Tibial nerve (tissue), 4 donors: Measurements from ENCODE around the gene TRAPPC6A. TPM values are rescaled to one million over a fixed set of nuclear protein-coding genes. Genes with fewer than 3 reads are reported as not detected.

ENCODE experiments used
- DNase-seq, 2 donors: peaks; one replicate each; pipeline ENCODE4 v3.0.0-alpha.2; 2019; ENCODE audit warnings: low spot score in 2 of 2
- H3K27ac ChIP-seq, 4 donors: fragments of 200-600 bp; sonication (generic) in 3 of 4; one replicate each; pipeline ENCODE4 v1.5.1; 2017 to 2019; ENCODE audit warnings: mild to moderate bottlenecking in 1 of 4
- H3K27me3 ChIP-seq, 2 donors: fragments of 200-600 bp; sonication (generic) in 1 of 2; one replicate each; pipeline versions ENCODE4 v1.5.1 to v1.6.0; 2017 to 2019
- H3K36me3 ChIP-seq, 3 donors: fragments of 200-600 bp; sonication (generic); one replicate each; pipeline ENCODE4 v1.5.1; 2018 to 2019
- H3K4me1 ChIP-seq, 4 donors: fragments of 200-600 bp; sonication (generic) in 3 of 4; one replicate each; pipeline ENCODE4 v1.5.1; 2017 to 2019
- H3K4me3 ChIP-seq, 4 donors: fragments of 200-600 bp; sonication (generic) in 3 of 4; one replicate each; pipeline ENCODE4 v1.5.1; 2017 to 2019; ENCODE audit warnings: mild to moderate bottlenecking in 1 of 4, moderate library complexity in 1 of 4
- H3K9me3 ChIP-seq, 4 donors: fragments of 200-600 bp; sonication (generic) in 3 of 4; one replicate each; pipeline ENCODE4 v1.5.1; 2017 to 2019
- EP300 ChIP-seq, 2 donors: sonication (generic); formaldehyde crosslinking; IDR thresholded peaks; one replicate each; pipeline ENCODE4 v1.6.1; 2017; ENCODE audit warnings: antibody characterized with exemption in 2 of 2, mild to moderate bottlenecking in 1 of 2
- POLR2A ChIP-seq, 2 donors: fragments of 450-650 bp; IDR thresholded peaks; one replicate each; pipeline ENCODE4 v1.6.1; 2017; ENCODE audit warnings: antibody characterized with exemption in 2 of 2, mild to moderate bottlenecking in 2 of 2, moderate library complexity in 2 of 2
- WGBS, 2 donors: methylation state at CpG; one replicate each; pipeline ENCODE4 v1.1.5; 2018; 5-methylcytosine and 5-hydroxymethylcytosine counted together
- total RNA-seq, 4 donors: library from RNA; depleted of rRNA; stranded (reverse); fragments of >200 nt; gene quantifications; one replicate each; pipeline ENCODE4 v1.1.0, GENCODE V29; 2016
- TF ChIP-seq, protein P1 (sequence below), 5 experiments: fragments of 200-600 bp in 3 of 5; fragments of 450-650 bp in 2 of 5; sonication (generic) in 3 of 5; IDR thresholded peaks; one replicate each; pipeline ENCODE4 v1.5.1; 2016 to 2019; ENCODE audit warnings: antibody characterized with exemption in 5 of 5, mild to moderate bottlenecking in 3 of 5, moderate library complexity in 2 of 5

Gene TRAPPC6A
- total RNA-seq, 4 donors from 2014 or later, result 13.5 to 52.9 (median 29.1) TPM

DNA sequence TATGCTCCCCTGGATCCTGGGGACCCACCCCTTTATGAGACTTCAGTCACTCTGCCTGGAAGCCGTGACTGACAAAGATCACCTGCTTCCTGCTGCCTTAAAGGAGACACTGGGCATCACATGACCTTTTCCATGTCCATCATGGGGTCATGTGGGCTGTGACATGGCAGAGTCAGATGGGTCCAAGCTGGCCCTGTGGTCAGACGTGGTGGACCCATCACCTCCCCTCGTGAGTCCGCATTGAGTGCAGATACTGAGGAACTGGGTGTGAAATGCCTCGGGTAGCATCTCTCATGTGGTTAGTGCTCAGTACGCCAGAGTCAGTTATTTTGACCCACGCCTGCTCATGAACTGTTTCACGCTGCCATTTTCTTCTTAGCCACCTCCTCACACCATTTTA lies 44.4 kb downstream of the TRAPPC6A start:
- H3K4me1 ChIP-seq, result peaks cover 0 to 23% (median 3%) of the 10 kb centered on the region in 4 donors
- H3K27ac ChIP-seq, result no peak overlapping the region
- no peaks in the 10 kb centered on the region for H3K9me3 ChIP-seq
- H3K36me3 ChIP-seq, result peaks cover 0 to 4% (median 0%) of the 10 kb centered on the region in 3 donors
- no peak for DNase-seq
- TF ChIP-seq, protein P1, sequence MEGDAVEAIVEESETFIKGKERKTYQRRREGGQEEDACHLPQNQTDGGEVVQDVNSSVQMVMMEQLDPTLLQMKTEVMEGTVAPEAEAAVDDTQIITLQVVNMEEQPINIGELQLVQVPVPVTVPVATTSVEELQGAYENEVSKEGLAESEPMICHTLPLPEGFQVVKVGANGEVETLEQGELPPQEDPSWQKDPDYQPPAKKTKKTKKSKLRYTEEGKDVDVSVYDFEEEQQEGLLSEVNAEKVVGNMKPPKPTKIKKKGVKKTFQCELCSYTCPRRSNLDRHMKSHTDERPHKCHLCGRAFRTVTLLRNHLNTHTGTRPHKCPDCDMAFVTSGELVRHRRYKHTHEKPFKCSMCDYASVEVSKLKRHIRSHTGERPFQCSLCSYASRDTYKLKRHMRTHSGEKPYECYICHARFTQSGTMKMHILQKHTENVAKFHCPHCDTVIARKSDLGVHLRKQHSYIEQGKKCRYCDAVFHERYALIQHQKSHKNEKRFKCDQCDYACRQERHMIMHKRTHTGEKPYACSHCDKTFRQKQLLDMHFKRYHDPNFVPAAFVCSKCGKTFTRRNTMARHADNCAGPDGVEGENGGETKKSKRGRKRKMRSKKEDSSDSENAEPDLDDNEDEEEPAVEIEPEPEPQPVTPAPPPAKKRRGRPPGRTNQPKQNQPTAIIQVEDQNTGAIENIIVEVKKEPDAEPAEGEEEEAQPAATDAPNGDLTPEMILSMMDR (IDR thresholded peaks at IDR 0.05), result no peak
- TF ChIP-seq POLR2A (IDR thresholded peaks at IDR 0.05), result no peak
- no peak for TF ChIP-seq EP300 (IDR thresholded peaks at IDR 0.05)
- H3K27me3 ChIP-seq, result no peaks in the 10 kb centered on the region
- WGBS, 2 donors, result 88% methylated on average over 7 to 8 of the region's 8 CpGs
- H3K4me3 ChIP-seq, result no peak overlapping the region

DNA sequence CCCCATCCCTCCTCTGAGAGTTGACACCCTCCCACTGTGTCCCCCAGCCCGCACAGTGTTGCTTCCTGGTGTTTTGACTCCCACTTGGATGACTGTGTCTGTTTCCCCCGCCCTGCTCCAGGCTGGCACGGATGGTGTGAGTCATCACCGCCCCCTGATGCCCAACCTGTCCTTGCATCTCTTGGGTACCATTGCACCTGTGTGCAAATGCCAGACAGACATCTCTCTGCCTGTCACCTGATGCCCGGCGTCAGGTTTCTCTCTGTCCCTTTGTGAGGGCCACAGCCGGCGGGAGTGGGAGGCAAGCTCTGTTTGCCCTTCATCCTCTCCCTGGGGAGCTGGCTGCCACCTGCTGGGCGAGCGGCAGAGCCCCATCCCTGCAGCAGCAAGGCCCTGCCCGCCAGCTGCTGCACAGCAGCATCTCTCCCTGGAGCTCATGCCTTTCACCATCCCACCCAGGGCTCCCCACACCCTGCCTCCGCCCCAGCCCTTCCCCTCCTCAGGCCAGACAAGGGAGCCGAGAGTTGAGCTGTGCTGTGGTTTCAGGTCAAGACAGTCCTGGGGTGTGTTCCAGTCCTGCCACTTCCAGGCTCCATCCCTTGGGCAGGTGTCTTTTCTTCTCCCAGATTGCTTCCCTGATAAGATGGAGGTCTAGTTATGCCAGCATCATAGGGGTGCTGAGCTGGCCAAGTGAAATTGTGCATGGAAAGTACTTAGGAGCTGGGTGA lies 47.0 kb downstream of the TRAPPC6A start:
- Histone ChIP-seq H3K36me3 (peaks cover 0 to 4% (median 0%) of the 10 kb centered on the region in 3 donors), H3K4me3 (no peak overlapping the region), H3K27me3 (no peaks in the 10 kb centered on the region), H3K9me3 (no peaks in the 10 kb centered on the region), H3K27ac (no peak overlapping the region), H3K4me1 (peaks cover 0 to 3% (median 0%) of the 10 kb centered on the region in 4 donors)
- TF ChIP-seq, protein P1 (IDR thresholded peaks at IDR 0.05), result no peak
- TF ChIP-seq POLR2A (IDR thresholded peaks at IDR 0.05), result no peak
- no peak for TF ChIP-seq EP300 (IDR thresholded peaks at IDR 0.05)
- 57 to 61% methylated on average over 11 to 13 of the region's 13 CpGs for WGBS, 2 donors
- no peak for DNase-seq

DNA sequence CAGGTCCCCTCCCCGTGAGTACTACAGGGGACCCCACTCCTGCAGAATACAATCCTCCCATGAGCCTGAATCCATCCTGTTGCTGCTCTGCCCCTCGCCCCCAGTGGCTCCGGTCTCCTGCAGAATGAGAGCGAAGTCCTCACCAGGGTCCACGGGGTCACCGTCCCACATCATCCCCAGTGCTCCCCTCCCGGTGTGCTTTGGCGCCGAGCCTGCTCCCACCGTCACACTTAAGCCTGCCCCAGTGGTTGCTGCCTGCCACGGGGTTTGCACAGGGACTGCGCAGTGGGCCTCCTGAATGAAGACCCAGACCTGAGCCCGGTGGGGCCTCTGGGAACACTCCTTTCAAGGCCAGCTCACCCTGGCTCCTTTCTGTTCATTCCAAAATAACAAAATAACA lies 47.8 kb downstream of the TRAPPC6A start:
- no peak overlapping the region for H3K27ac ChIP-seq
- WGBS, 2 donors, result 86 to 88% methylated on average over 13 of the region's 13 CpGs
- no peaks in the 10 kb centered on the region for H3K4me1 ChIP-seq
- no peak overlapping the region for H3K4me3 ChIP-seq
- no peaks in the 10 kb centered on the region for H3K9me3 ChIP-seq
- TF ChIP-seq EP300 (IDR thresholded peaks at IDR 0.05) (no peak), POLR2A (IDR thresholded peaks at IDR 0.05) (no peak)
- TF ChIP-seq, protein P1 (IDR thresholded peaks at IDR 0.05), result no peak
- peaks cover 0 to 4% (median 0%) of the 10 kb centered on the region in 3 donors for H3K36me3 ChIP-seq
- no peaks in the 10 kb centered on the region for H3K27me3 ChIP-seq
- no peak for DNase-seq

DNA sequence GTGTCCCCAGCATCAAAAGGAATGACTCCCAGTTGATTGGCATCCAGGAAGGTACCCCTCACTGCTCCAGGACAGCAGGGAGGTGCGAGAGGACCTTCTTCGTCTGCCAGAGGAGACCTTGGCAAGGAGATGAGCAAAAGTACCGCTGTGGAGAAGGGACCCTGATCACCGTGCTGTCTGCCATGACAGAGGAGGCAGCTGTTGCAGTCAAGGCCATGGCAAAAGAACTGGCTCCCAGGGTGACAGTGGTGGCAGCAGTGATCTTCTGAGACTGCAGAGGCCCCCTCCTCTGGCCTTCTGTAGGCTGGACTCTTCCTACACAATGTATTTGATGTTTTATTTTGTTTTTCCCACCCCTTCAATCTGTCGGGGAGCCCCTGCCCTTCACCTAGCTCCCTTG lies 49.2 kb downstream of the TRAPPC6A start:
- DNase-seq, result no peak
- H3K9me3 ChIP-seq, result no peaks in the 10 kb centered on the region
- 90 to 91% methylated on average over 5 of the region's 5 CpGs for WGBS, 2 donors
- no peak for TF ChIP-seq EP300 (IDR thresholded peaks at IDR 0.05)
- TF ChIP-seq, protein P1 (IDR thresholded peaks at IDR 0.05), result no peak
- no peak for TF ChIP-seq POLR2A (IDR thresholded peaks at IDR 0.05)
- H3K4me3 ChIP-seq, result no peak overlapping the region
- no peaks in the 10 kb centered on the region for H3K4me1 ChIP-seq
- no peak overlapping the region for H3K27ac ChIP-seq
- H3K27me3 ChIP-seq, result no peaks in the 10 kb centered on the region
- H3K36me3 ChIP-seq, result peaks cover 0 to 4% (median 0%) of the 10 kb centered on the region in 3 donors

DNA sequence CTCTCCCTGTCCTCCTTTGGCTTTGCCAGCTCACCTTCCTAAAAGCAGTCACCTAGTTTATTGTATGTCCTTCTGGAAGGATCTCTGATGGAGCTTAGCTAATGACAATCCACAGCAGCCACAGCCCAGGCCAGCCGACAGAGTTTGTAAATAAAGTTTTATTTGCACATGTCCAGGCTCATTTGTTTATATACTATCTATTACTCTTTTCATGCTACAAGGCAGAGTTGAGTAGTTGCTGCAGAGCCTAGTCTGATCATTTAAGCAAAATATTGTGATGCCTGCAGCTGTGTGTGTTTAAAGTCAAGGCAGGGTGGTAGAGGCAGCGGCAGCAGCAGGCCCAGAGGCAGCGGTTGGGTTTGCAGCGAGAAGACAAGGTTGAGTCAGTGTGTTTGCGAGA lies 49.9 kb downstream of the TRAPPC6A start:
- no peaks in the 10 kb centered on the region for H3K27me3 ChIP-seq
- TF ChIP-seq POLR2A (IDR thresholded peaks at IDR 0.05) (no peak), EP300 (IDR thresholded peaks at IDR 0.05) (no peak)
- TF ChIP-seq, protein P1 (IDR thresholded peaks at IDR 0.05), result no peak
- H3K9me3 ChIP-seq, result no peaks in the 10 kb centered on the region
- no peak for DNase-seq
- peaks cover 0 to 1% (median 0%) of the 10 kb centered on the region in 3 donors for H3K36me3 ChIP-seq
- WGBS, 2 donors, result 93 to 95% methylated on average over 5 of the region's 5 CpGs
- peaks cover 0 to under 1% (median 0%) of the 10 kb centered on the region in 4 donors for H3K4me1 ChIP-seq
- H3K27ac ChIP-seq, result no peak overlapping the region
- H3K4me3 ChIP-seq, result no peak overlapping the region
